Testis (tissue), 2 donors: ENCODE measurements around the gene CCDC93.

ENCODE experiments used
- POLR2A ChIP-seq: fragments of 450-650 bp; IDR thresholded peaks from one replicate; pipeline ENCODE4 v1.6.1; 2017; ENCODE audit warnings: antibody characterized with exemption, mild to moderate bottlenecking, moderate library complexity
- TF ChIP-seq, protein P1 (sequence below), 3 experiments: fragments of 450-650 bp in 2 of 3; fragments of 200-600 bp in 1 of 3; sonication (generic) in 1 of 3; IDR thresholded peaks; one replicate each; pipeline ENCODE4 v1.5.1; 2016 to 2019; ENCODE audit warnings: antibody characterized with exemption in 3 of 3, mild to moderate bottlenecking in 2 of 3, moderate library complexity in 1 of 3

DNA sequence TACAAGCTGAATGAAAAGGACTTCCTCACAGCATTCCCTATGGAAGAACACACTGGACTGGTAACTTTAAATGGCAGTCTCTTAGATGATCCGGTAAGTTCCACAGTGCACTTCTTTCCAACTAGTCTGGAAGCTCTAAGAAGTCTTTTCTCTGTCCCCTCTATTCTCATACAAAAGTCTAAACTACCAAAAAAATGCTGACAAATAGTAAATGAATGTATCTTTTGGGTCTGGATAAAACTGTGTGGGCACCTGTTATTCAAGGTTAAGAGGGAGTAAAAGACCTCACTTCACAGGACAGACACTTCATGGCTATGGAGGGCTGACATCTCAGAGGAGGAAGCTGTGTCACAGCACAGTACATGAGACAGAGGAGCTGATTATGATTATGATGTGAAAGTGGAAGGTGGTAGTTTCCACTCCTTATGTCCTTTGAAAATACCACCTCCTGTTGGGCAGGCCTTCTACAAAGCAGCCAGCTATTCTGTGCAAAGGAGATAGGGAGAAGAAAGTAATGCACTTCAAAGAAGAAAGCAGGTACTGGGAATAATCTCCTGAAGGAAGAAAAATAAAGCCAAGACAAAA, 23.9 kb downstream of the CCDC93 start:
- TF ChIP-seq POLR2A: no peak
- TF ChIP-seq, protein P1, sequence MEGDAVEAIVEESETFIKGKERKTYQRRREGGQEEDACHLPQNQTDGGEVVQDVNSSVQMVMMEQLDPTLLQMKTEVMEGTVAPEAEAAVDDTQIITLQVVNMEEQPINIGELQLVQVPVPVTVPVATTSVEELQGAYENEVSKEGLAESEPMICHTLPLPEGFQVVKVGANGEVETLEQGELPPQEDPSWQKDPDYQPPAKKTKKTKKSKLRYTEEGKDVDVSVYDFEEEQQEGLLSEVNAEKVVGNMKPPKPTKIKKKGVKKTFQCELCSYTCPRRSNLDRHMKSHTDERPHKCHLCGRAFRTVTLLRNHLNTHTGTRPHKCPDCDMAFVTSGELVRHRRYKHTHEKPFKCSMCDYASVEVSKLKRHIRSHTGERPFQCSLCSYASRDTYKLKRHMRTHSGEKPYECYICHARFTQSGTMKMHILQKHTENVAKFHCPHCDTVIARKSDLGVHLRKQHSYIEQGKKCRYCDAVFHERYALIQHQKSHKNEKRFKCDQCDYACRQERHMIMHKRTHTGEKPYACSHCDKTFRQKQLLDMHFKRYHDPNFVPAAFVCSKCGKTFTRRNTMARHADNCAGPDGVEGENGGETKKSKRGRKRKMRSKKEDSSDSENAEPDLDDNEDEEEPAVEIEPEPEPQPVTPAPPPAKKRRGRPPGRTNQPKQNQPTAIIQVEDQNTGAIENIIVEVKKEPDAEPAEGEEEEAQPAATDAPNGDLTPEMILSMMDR (IDR thresholded peaks at IDR 0.05): no peak
